Measurements from ENCODE around the gene WDR11.
"Not testable (repeated sequence)": the region's sequence is repeated elsewhere in the genome, so short reads cannot be mapped to it uniquely, and the experiment has no call there.

WDR11 gene

GRCh38 chr10:120861178-120861855 lies 10.2 kb downstream of the WDR11 start:
- no peak for DNase-seq (ENCODE audit: low spot score)

DNA sequence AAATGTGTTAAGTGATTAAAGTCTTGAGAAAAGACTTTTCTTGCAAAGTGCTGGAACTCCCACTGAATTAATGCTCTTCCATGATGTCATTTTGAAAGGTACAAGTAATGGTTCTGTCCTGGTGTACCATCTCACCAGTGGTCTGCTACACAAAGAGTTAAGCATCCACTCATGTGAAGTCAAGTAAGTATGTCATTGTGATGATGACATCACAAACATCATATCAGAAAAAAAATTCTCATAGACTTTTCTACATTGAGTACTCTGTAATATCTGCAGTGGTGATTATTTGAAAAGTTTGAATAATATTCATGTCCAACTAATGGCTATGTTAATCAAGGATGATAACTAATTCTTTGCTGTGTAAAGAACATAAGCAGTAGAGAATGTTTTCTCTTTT lies 22.6 kb downstream of the WDR11 start:
- no peak for DNase-seq (ENCODE audit: low spot score)

GRCh38 chr10:120883071-120883470 lies 31.9 kb downstream of the WDR11 start:
- DNase-seq (ENCODE audit: low spot score), result no peak

GRCh38 chr10:120887482-120887881 lies 36.3 kb downstream of the WDR11 start:
- no peak for DNase-seq (ENCODE audit: low spot score)

- DNase-seq (ENCODE audit: low spot score), result no peak
These were observed 40.2 kb downstream of the WDR11 start for GRCh38 chr10:120891365-120891764.

- no peak for DNase-seq (ENCODE audit: low spot score)
These were observed 43.4 kb downstream of the WDR11 start for GRCh38 chr10:120894556-120894955.

GRCh38 chr10:120897343-120897742 lies 46.2 kb downstream of the WDR11 start:
- DNase-seq (ENCODE audit: low spot score), result no peak

- no peak for DNase-seq (ENCODE audit: low spot score)
These were observed 54.1 kb downstream of the WDR11 start for GRCh38 chr10:120905268-120905667.

GRCh38 chr10:120917521-120918250 lies 66.5 kb downstream of the WDR11 start:
- DNase-seq (ENCODE audit: low spot score), result no peak

GRCh38 chr10:120923886-120924285 lies 72.7 kb downstream of the WDR11 start:
- not testable (repeated sequence) for DNase-seq (ENCODE audit: low spot score)

DNA sequence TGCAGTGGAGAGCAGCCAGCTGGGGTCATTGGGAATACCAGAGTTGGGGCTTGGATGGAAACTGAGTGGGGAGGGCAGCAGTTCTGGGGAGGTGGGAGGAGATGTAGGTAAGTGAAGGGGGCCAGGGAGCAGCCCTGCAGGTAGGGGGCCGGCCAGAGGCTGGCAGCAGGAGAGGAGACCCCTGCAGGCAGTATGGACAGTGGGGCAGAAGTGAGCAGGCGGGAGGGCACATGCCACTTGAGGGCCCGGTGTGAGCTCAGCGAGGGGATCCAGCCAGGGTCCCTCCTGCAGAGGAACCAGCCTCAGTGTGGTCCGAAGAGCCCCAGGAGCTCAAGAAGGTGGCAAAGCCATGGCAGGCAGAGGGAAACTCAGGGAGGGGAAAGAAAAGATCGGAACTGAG lies 75.4 kb downstream of the WDR11 start:
- no peak for DNase-seq (ENCODE audit: low spot score)

DNA sequence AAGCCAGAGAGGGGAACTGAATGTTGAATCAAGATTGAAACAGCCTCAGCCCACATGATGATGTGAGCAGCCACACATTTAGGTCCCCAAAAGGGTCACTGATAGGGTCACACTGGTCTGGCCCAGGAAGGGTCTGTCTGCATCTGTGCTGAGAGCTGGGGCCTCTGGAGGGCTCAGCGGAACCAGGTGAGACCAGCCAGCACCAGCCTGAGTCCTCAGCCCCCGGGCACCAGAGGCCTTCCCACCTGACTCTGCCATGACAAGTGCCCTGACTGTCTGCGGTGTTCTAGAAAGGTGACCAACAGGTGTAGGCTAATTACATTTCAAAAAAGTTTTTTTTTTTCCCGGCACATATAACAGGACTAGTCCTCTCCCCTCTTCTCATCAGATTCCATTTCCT lies 76.2 kb downstream of the WDR11 start:
- no peak for DNase-seq (ENCODE audit: low spot score)

- DNase-seq (ENCODE audit: low spot score), result no peak
These were observed 78.0 kb downstream of the WDR11 start for GRCh38 chr10:120929166-120929565.

- no peak for DNase-seq (ENCODE audit: low spot score)
These were observed 80.3 kb downstream of the WDR11 start for GRCh38 chr10:120931423-120931822.

DNA sequence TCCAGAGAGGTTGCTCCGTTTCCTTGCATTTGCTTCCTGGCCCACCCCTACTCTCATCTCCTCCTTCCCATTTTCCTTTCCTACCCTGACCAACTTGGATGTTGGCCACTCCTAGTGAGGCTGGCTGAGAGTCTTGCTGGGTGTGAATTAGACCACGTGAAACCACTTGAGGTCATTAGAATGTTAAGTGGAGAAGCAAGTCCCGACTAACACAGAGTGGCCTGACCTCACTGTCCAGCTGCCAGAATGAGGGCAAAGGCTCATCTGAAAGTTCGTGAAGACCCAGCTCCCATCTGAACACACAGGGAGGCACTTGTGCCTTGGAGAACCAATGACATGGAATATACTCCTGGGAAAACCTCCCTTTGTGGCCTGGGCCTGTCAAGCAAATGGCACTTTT lies 80.8 kb downstream of the WDR11 start:
- DNase-seq (ENCODE audit: low spot score), result no peak

DNA sequence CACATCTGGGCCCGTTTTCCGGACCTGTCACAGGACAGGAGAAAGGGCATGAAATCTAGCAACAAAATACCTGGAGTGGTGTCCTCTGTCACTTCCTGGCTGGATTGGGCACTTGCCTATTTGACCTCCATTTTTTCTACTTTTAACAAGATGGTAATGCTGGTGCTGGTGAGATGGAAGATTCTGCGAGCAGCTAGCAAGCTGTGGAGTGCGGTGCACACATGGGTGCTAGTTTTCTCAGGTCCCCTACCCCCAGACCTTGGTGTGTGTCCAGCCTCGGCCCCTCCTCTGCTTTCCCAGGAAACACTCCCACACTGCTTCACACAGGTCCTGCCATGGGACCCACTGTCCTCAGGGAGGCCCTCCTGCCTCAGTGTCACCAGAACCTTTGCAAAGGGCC lies 87.7 kb downstream of the WDR11 start:
- no peak for DNase-seq (ENCODE audit: low spot score)

DNA sequence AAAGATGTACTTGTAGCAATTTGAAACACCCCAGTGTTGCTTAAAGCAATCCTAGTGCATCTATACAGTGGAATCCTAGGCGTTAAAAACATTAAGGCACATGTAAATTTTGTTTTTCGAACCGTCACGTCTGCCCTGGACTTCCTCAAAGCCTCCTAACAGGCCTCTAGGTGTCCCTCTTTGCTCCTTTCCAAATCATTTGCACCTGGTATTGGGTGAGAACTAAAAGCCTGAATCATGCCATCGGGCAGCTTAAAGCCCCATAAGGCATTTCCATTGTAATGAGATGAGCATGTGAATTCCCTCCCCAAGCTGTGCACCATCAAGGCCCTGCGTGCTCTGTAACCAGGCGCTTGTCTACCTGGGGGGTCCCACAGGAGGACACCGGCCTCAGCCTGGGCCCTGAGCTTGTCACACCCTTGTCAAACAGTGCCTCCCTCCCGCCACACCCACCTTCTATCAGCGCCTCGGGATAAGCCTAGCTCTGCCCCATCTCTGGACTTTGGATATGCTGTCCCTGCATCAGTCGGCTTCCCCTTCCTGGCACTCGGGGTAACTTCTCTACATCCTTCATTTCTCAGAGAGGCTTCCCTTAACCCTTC lies 89.2 kb downstream of the WDR11 start:
- no peak for DNase-seq (ENCODE audit: low spot score)

GRCh38 chr10:120941501-120941900 lies 90.3 kb downstream of the WDR11 start:
- DNase-seq (ENCODE audit: low spot score), result no peak

GRCh38 chr10:120942806-120943413 lies 91.7 kb downstream of the WDR11 start:
- peak; percentile 78 for DNase-seq (ENCODE audit: low spot score)

GRCh38 chr10:120943542-120943941 lies 92.4 kb downstream of the WDR11 start:
- no peak for DNase-seq (ENCODE audit: low spot score)

- DNase-seq (ENCODE audit: low spot score), result no peak
These were observed 93.5 kb downstream of the WDR11 start for GRCh38 chr10:120944586-120945125.

GRCh38 chr10:120945182-120945581 lies 94.0 kb downstream of the WDR11 start:
- DNase-seq (ENCODE audit: low spot score), result no peak

Data from LoVo (cell line).